Prostate gland (tissue), 2 donors: ENCODE measurements around the gene TSC22D1. TPM values are rescaled to one million over a fixed set of nuclear protein-coding genes. Genes with fewer than 3 reads are reported as not detected.

Source experiments
- DNase-seq: peaks from one replicate; pipeline ENCODE4 v3.0.0-alpha.2; 2019; ENCODE audit warnings: low spot score
- H3K27ac ChIP-seq, 2 donors: fragments of 200-600 bp; sonication (generic); 2 replicates each; pipeline ENCODE4 v1.5.1; 2017 to 2019
- H3K27me3 ChIP-seq: fragments of 200-600 bp; sonication (generic); replicated peaks from 2 replicates; pipeline ENCODE4 v1.5.1; 2019; ENCODE audit not compliant: insufficient read depth
- H3K36me3 ChIP-seq, 2 donors: fragments of 200-600 bp; sonication (generic); 1 replicate in 1 of 2; 2 replicates in 1 of 2; pipeline versions ENCODE4 v1.5.1 to v1.8.1; 2017 to 2019
- H3K4me1 ChIP-seq: fragments of 200-600 bp; sonication (generic); replicated peaks from 2 replicates; pipeline ENCODE4 v1.5.1; 2019
- H3K4me3 ChIP-seq, 2 donors: fragments of 200-600 bp; sonication (generic); 2 replicates each; pipeline ENCODE4 v1.5.1; 2017 to 2019
- H3K9me3 ChIP-seq: fragments of 200-600 bp; sonication (generic); 2 replicates; pipeline ENCODE4 v1.5.1; 2017
- CTCF ChIP-seq, 4 experiments: fragments of 200-600 bp in 2 of 4; fragments of 450-650 bp in 2 of 4; sonication (generic) in 2 of 4; IDR thresholded peaks; 1 replicate in 3 of 4; 2 replicates in 1 of 4; pipeline ENCODE4 v1.5.1; 2016 to 2019; ENCODE audit warnings: antibody characterized with exemption in 4 of 4, mild to moderate bottlenecking in 2 of 4, moderate library complexity in 2 of 4
- POLR2A ChIP-seq: fragments of 450-650 bp; IDR thresholded peaks from one replicate; pipeline ENCODE4 v1.6.1; 2016; ENCODE audit warnings: antibody characterized with exemption, mild to moderate bottlenecking
- POLR2AphosphoS5 ChIP-seq: sonication (generic); formaldehyde crosslinking; IDR thresholded peaks from one replicate; pipeline ENCODE4 v1.6.1; 2017; ENCODE audit warnings: antibody characterized with exemption
- WGBS: methylation state at CpG from one replicate; pipeline ENCODE4 v1.1.5; 2018; 5-methylcytosine and 5-hydroxymethylcytosine counted together
- intact Hi-C: fragments of 100-400 bp; cut with DNase I; formaldehyde crosslinking; loops from one replicate; pipeline ENCODE4 v1.14.2; 2022
- total RNA-seq, 2 donors: library from RNA; depleted of rRNA; stranded (reverse); fragments of >200 nt; gene quantifications; one replicate each; pipeline ENCODE4 v1.1.0, GENCODE V29; 2016

The TSC22D1 gene
- total RNA-seq, 2 donors from 2014 or later: 185 to 237 TPM

- no peak for DNase-seq
- no peaks in the 10 kb centered on the region for H3K9me3 ChIP-seq
- no peaks in the 10 kb centered on the region for H3K27me3 ChIP-seq
- 77% methylated on average over 7 of the region's 7 CpGs for WGBS
- H3K36me3 ChIP-seq: no peaks in the 10 kb centered on the region
- H3K4me3 ChIP-seq: no peak overlapping the region
- intact Hi-C loops: no loop called here
- no peak overlapping the region for H3K27ac ChIP-seq
- TF ChIP-seq CTCF (IDR thresholded peaks at IDR 0.05) (no peak), POLR2A (no peak), POLR2AphosphoS5 (no peak)
- H3K4me1 ChIP-seq: no peaks in the 10 kb centered on the region
Measured at GRCh38 chr13:44386913-44387556, 189.1 kb downstream of the TSC22D1 start.

GRCh38 chr13:44385847-44386246 is 190.3 kb downstream of the TSC22D1 start:
- no peak for TF ChIP-seq POLR2AphosphoS5
- TF ChIP-seq POLR2A: no peak
- no peak for TF ChIP-seq CTCF (IDR thresholded peaks at IDR 0.05)
- Histone ChIP-seq H3K4me1 (no peaks in the 10 kb centered on the region), H3K27ac (no peak overlapping the region), H3K27me3 (no peaks in the 10 kb centered on the region), H3K9me3 (no peaks in the 10 kb centered on the region), H3K4me3 (no peak overlapping the region), H3K36me3 (no peaks in the 10 kb centered on the region)
- intact Hi-C loops: no loop called here
- WGBS: 87% methylated on average over 6 of the region's 6 CpGs
- DNase-seq: no peak

- Histone ChIP-seq H3K27ac (no peak overlapping the region), H3K9me3 (no peaks in the 10 kb centered on the region), H3K4me1 (no peaks in the 10 kb centered on the region), H3K4me3 (no peak overlapping the region), H3K36me3 (no peaks in the 10 kb centered on the region), H3K27me3 (no peaks in the 10 kb centered on the region)
- DNase-seq: no peak
- intact Hi-C loops: no loop called here
- WGBS: 98% methylated on average over 3 of the region's 3 CpGs
- TF ChIP-seq CTCF (IDR thresholded peaks at IDR 0.05) (no peak), POLR2A (no peak), POLR2AphosphoS5 (no peak)
Measured at GRCh38 chr13:44385401-44385800, 190.7 kb downstream of the TSC22D1 start.

GRCh38 chr13:44384778-44385177 is 191.4 kb downstream of the TSC22D1 start:
- intact Hi-C loops: no loop called here
- WGBS: 97% methylated on average over 1 of the region's 1 CpG

More at GRCh38 chr13:44384778-44385177, 191.4 kb downstream of the TSC22D1 start:
- no peak for DNase-seq
- Histone ChIP-seq H3K4me1 (no peaks in the 10 kb centered on the region), H3K36me3 (no peaks in the 10 kb centered on the region), H3K4me3 (no peak overlapping the region), H3K9me3 (no peaks in the 10 kb centered on the region), H3K27ac (no peak overlapping the region), H3K27me3 (no peaks in the 10 kb centered on the region)
- TF ChIP-seq POLR2AphosphoS5: no peak
- TF ChIP-seq CTCF (IDR thresholded peaks at IDR 0.05): no peak
- no peak for TF ChIP-seq POLR2A
